22Rv1 (cell line): ENCODE data around the gene NUDT4B.
"Not testable (repeated sequence)": the region's sequence is repeated elsewhere in the genome, so short reads cannot be mapped to it uniquely, and the experiment has no call there.

Experiments
- CTCF ChIP-seq: fragments of 450-650 bp; IDR thresholded peaks from 2 replicates; pipeline ENCODE4 v1.5.1; 2017; ENCODE audit warnings: mild to moderate bottlenecking
- ZFX ChIP-seq: fragments of 450-650 bp; IDR thresholded peaks from 2 replicates; pipeline ENCODE4 v1.6.1; 2017; ENCODE audit warnings: antibody characterized with exemption, borderline replicate concordance

- TF ChIP-seq CTCF, ZFX: not testable (repeated sequence)
Measured at GRCh38 chr1:148773690-148774089, 25.1 kb downstream of the NUDT4B start.
